HG03280 (cell line): ENCODE data around the gene RECQL5.

Experiments
- ATAC-seq: cut with Tn5 transposase; IDR thresholded peaks from one replicate; pipeline ENCODE4 v1.9.1; 2021; ENCODE audit warnings: mild to moderate bottlenecking, moderate library complexity; ENCODE audit not compliant: unreplicated experiment

The RECQL5 gene

DNA sequence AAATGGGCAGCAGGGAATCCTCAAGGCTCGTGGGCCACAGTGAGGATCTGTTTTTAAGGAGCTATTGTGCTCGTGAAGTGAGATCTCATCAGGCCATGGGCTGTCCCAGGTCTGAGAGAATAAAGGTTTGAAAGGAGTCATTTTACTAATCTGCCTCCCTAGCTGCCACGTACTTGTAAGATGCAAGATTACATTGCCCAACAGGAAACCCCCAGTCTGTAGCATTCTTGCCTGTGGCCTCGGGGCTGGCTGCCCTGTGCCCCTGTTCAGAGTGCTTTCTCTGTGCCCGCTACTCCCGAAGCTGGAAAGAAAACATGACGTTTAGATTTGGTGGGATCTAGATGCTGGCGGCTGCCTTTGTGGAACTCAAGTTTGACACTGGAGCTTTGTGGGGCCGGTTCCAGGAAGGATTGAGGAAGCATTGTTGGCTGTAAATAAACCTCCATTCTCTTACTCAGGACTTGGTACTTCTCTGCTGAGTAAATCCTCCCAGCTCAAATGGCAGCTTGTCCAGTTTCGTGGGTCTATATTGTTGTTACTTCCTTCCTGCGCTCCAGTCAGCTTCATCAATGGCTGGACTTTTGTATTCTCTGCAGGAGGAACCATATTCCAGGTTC lies 21.4 kb upstream of the RECQL5 start:
- ATAC-seq: no peak

DNA sequence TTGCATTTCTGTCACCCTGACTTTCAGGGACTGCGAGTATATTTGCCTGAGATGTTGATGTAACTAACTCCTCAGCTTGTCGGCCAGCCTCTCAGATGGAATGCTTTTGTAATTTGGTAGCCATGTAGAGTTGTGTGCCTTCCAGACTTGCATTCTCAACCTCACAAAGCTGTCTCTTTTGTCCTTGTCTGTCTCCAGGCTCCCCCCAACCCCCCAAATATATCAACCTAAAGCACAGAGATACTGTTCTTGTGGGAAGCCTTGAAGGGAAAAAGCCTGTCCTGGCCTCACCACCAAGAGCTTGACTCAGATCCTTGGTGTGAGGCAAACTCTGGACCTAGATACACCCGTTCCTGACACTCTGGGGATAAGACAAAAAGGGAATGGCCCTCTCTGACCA lies 18.5 kb upstream of the RECQL5 start:
- ATAC-seq: no peak

DNA sequence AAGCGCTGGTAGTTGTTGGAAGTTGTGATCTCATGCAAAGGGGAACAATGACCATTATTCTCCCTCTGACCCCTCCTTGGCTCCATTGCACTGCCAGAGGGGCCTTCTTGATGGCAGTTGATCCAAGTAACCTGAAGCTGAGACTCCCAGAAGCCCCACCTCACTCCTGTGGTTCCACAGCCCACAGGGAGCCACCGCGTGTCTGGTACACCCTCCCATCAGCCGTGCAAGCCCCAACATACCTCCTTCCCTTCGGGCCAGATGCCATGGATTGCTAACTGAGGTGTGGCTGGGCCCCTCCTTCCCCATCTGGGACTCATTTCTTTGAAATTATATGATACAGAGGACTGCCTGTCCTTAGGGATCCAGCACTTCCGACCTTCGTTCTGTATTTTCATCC lies 18.0 kb upstream of the RECQL5 start:
- no peak for ATAC-seq

DNA sequence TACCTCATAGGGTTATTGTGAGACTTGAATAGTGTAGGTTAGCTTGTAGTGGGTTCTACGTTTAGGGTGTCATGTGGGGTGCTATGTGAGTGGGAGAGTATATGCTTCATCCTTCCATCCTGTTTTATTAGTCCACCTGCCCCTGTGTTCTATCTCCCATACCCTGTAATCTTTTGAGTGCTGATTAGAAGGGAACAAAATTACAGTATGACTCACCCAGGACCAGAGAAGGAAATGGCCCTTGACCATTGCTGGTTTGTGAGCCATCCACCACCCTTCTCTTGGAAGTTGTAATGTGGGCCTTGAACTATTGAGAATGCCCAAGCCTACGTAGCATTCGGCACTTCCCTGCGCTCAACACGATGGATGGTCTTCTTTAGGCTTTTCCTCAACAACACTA lies 17.3 kb upstream of the RECQL5 start:
- ATAC-seq: no peak

DNA sequence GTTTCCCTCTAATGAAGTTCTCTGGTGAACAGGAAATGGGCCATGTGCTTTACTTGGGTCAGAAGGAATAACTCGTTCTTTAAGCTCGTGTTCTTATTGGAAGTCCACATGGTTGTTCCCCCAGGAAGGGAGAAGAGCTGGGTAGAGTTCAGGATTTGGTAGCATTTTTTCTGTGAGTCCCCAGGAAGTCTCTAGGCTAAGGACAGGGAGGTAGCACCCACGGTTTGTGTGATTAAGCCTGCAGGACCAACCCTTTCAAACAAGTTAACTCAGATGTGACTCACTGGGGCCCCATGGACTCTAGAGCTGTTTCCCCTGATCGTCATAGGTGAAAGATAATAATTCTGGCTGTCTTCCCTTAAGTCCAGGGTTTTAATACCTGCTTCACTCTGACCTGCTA lies 16.6 kb upstream of the RECQL5 start:
- ATAC-seq: no peak

DNA sequence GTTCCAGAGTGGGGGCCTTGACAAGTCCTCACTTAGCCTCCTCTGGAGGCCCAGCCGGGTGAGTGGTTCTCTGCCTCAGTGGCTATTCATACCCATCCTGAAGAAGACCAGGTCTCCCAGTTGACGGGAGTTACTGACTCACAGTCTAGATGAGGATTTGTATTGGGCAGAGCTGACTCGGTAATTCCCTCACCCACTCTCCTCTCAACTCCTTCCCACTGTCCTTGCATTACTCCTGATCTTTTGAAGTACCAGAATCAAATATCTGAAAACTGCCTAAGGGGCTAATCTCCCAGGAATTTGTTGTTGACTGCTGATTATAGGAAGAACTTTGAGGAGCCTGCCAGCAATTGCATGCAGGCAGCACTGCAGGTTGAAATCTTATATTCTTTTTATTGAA lies 14.3 kb upstream of the RECQL5 start:
- ATAC-seq: no peak

DNA sequence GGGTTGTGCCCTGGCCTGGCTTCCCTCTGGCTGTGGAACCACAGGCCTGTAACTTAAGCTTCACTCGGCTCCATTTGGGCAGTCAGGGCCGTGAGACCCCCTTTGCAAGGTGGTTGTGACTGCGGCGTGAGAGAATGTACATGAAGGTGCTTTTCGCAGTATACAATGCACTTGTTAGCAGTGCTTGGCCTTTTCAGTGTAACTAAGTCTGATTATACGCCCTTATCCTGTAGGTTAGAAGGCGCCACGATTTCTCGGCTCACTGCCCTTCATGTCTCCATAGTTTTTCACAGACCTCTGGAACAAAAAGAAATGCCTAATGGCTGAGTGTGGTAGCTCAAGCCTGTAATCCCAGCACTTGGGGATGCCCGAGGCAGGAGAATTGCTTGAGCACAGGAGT lies 13.5 kb upstream of the RECQL5 start:
- no peak for ATAC-seq

DNA sequence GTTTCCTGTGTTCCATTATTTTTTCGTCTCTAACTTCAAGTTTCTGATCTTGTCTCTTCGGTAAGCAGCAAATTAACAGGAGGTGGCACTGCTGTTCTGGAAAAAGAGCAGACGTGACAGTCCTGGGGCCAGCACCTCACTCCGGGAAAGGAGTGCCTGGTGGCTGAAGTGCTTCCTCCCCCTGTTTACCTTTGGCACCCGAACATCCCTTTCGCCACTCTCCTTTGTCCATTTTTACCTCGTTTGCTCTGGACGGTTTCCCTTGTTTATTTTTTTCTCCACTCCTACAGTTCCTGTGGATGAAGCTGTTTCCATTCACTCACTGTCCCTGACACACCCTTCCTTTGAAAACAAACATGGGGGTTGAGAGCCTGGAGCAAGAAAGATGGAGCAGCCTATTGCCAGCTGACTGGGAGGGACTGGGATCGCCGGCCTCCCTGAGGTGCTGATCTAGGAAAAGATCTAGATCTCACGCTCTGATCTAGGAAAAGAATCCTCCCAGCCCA lies 12.8 kb upstream of the RECQL5 start:
- ATAC-seq: no peak

DNA sequence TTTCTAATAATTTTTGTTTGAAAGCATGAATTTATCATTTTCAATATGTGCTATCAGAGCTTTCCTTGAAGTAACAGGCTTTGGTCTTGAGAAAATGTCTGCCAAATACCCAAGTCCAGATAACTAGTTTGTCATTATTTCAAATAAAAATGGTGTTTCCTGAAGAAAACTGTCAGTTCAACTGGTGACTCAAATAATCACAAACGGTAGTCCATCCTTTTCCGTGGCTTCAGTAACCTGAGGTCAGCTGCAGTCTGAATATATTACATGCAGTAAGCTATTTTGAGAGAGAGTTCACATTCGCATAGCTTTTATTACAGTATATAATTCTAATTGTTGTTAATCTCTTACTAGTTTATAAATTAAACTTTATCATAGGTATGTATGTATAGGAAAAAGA lies 9.5 kb upstream of the RECQL5 start:
- ATAC-seq: no peak

DNA sequence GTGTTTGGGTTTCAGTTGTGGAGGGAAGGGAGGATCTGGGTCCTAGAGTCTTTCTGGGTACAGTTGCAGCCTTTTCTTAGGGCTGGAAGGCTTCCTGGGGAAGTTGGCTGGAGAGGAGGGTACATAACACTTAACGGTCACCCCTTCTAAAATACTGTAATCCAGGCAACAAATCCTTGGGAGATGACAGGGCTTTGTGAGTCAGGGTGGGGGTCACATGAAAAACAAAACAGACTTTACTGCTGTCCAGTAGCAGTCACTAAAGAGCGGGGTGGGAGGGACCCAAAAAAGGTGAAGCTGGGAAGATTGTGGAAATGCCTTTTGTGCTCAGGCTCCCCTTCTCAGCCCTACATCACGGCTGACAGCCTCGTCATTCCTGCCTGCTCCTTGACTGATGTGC lies 6.5 kb upstream of the RECQL5 start:
- no peak for ATAC-seq

DNA sequence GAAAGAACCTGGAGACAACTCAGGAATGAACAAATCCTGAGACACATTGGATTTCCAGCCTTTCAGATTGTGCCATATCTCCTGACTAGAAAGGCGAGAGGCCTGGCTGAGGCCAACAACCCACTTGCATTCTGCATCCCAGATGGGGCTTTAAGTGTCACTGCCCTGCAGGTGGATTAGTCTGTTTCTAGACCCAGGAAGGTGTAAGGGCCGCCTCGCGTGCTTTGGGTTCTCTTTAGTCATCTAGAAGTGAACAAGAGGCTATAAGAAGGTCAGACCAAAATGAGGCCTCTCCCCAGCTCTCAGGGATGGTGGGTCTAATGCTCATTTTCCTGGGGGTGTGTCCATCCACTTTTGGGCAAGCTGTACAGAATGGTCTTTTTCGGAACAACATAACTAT lies 5.1 kb upstream of the RECQL5 start:
- ATAC-seq: no peak

DNA sequence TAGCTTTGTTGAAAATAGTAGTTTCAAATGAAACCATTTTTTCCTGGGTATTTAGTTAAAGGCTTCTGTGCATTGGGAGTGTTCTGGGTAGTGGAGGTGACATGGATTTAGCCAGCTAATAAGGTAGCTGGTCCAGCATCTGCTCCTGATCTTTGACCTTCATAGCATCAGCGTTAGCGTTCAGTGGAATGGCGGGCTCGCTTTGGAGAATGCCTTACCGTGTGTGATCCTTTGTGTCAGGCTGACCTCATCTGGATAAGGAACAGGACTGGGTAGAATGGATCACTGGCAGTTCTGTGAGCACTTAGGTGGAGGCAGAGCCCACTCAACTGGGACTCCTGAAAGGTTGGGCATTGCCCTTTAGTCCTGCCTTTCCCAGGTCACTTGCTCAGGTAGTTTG lies 3.9 kb upstream of the RECQL5 start:
- no peak for ATAC-seq

DNA sequence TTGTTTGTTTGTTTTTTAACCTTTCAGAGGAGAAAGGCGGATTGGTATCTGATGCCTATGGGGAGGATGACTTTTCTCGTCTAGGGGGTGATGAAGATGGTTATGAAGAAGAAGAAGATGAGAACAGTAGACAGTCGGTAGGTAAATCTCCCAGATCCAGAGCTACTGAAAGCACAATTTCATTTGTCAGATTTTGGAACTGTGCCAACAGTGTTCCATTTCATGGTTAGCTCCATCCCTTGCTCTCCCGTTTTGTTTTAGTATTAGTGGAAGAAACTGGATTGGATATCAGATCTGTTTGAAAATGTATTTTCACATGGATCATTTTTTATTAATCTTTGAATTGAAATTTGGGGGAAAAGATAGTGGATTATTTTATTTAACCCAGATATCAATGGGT lies 1.5 kb upstream of the RECQL5 start:
- ATAC-seq: no peak

DNA sequence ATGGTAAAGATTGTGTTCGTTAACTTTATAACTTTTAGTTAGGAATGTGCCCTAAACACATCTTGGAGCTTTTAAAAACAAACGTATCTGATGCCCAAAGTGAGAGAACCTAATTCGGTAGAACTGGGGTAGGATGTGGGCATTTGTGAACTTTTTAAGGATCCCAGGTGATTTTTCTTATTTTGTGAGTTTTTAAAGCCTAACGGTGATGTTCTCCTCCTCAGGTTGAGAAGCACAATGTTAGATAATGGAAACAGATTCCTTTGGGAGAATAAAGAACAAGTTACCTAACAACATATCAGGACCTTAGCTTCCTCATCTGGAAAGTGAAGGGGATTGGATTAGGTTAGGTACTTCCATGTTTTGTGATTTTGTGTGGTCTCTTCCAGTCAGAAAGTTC lies 871 bp upstream of the RECQL5 start:
- ATAC-seq: no peak

DNA sequence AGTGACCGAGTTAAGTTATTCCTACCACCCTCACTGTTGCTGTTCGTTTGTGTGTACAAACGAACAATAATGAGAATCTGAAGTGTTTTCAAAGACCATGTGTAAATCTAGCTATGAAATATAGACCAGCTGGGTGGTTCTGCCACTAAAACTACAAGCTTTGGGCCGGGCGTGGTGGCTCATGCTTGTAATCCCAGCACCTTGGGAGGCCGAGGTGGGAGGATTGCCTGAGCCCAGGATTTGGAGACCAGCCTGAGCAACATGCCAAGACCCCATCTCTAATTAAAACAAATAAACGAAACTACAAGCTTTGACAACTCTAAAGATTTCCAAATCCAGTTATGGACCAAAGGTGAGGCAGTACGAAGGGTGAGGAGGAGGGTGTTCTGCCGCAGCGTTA lies 973 bp downstream of the RECQL5 start:
- ATAC-seq: no peak

DNA sequence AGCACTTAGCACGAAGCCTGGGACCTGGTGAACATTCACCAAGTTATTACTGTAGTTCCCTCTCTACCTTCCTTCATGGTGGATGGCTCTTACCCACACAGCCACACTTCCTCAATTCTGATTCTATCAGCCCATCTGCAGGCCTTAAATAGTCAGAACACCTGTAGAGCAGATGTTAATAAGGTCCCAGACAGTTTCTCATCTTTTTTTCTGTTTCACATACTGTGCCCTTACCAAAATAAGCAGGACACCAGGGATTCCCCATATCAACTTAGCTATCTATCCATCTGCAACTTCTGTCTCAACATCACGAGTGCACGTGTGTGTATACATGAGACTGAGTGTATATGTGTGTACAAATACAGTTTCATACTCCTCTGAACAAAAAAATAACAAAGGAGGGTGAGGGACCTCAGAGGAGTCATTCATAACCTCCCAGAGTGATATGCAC lies 2.8 kb downstream of the RECQL5 start:
- ATAC-seq: peak; percentile 59

DNA sequence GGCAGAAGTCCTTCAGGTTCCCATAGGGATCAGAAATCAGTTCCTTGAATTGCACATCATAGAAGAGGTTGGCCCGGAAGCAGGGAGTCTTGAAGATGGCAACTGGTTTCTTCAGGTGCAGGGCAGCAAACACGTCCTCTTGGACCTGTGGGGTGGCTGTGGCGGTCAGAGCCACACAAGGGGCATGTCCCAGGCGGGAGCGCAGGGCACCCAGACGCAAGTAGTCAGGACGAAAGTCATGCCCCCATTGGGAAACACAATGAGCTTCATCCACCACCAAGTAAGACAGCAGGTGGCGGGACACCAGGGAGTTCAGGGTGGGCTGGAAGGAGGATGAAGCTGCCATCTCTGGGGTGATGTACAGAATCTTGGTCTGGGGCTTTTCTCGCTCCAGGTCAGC lies 4.4 kb downstream of the RECQL5 start:
- no peak for ATAC-seq

DNA sequence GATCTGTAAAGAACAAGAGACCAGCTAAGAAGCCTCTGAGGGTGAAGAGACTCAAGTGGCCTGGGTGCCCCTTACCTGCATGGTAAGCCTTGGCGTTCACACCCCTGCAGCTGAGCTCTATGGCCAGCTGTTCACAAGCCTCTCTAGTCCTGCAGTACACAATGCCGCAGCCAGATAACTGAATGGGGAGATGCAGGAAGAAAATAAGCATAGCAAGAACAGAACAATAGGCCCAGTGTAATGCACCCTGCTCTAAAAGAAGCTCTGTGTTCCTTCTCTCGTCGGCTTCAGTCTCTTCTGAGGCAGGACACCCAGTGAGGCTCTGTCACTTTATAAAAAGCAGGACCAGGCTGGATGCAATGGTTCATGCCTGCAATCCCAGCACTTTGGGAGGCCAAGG lies 5.4 kb downstream of the RECQL5 start:
- no peak for ATAC-seq

DNA sequence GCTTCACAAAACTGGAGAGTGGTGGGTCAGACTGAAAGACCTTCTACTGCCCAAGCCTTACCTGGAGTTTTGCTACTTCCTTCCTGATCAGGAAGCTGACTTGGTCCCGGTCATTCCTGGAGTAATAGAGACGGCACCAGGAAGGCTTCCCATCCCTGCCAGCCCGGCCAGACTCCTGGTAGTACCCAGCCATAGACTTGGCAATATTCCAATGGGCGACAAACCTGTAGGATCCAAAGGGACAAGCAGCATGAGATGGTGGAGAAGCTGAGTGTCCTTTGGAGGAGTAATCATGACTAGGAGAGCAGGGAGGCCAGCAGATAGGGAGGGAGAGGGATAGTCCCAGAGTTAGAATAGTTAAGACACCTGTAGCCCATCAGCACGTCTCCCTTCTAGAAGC lies 8.7 kb downstream of the RECQL5 start:
- ATAC-seq: no peak

DNA sequence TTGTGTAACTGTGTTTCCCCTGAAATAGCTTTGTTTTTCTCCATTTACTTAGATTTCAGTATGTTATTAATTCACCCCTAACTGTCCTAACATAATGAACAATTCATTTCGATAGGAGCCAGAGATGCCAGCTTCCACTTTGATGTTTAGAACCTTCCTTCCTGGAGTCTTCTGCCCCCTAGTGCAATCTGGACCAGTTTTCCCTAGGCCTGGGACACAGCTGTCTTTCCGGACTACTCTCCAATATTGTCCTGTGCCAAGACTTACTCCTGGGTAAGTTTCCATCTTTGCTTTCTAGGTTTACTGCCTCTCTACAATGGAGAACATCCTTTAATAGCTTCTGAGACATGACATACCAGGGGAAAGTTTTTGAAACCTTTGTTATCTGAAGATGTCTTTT lies 12.8 kb downstream of the RECQL5 start:
- no peak for ATAC-seq

DNA sequence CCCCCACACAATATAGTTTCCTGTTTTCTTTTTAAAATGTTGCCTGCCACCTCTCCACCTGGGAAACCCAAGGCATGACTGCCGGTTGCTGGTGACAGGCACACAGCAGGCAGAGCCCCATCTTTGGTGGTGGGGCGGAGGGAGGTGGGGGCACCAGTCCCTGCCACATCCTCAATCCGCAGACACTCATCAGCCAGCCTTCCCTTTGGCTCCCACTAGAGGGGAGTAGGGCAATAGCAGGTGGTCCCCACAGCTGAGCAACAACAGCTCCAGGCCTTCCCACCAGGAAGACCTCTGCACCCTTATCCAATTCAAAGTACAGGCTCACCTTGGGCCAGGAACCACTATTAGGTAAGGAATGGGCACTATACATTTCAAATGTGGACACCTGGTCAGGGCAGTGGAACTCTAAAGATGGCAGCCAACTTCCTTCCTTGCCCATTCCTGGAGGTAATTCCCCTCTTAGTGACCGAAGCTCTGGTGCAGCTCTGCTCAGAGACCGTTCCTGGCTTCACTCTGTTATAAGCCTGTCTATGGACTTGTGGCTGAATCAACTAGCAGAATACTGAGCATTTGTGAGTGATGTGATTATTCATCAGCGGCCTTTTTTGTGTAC lies 13.9 kb downstream of the RECQL5 start:
- ATAC-seq: no peak

DNA sequence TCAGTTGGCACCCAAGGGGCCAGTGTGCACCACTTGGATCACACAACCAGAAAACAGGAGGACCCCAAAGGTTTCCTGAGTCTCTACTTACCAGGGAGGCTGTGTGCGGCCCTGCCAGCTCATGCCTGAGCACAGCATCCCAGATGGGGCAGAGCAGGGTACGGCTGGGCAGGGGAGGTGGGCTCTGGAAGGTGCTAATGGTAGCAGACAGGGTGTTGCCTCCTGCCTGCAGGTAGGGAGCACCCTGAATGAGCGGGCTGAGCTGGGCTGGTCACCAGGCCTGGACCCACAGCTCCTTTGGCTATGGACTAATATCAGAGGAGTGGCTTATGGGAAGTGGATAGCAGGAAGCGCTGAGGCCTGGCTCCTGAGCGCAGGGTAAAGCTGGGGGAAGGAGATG lies 14.6 kb downstream of the RECQL5 start:
- no peak for ATAC-seq

DNA sequence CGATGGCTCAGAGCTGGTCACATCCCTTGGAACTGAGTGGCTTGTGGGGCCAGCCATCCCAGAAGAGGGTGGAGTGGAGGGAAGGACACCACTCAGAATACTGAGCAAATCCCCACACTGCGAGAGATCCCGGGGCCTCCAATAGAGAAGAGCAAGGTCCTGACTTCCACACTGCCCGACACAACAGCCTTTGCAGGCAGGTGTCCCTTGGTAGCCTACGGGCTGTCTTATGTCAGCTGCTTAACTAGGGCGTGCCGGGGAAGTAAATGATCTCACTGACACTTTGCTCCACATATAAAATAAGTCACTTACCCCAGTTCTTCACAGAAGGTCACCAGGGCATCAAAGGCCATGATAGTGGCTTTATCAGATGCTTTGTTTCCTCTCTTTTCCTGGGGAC lies 16.1 kb downstream of the RECQL5 start:
- no peak for ATAC-seq
